HEK293T (cell line): ENCODE measurements around the gene SPRY1.
A peak's percentile ranks its signal among the peaks of the same experiment; 100 is the strongest.

Experiments
- CTCF ChIA-PET: fragments of 350-600 bp; formaldehyde crosslinking; extraction: SDS; loops from one replicate; lab custom pipeline; 2021; ENCODE audit warnings: antibody characterized with exemption, inconsistent platforms; lab: Yijun Ruan, JAX
- POLR2A ChIA-PET: fragments of 350-600 bp; formaldehyde crosslinking; extraction: SDS; loops from one replicate; lab custom pipeline; 2020; ENCODE audit warnings: antibody characterized with exemption, inconsistent platforms; lab: Yijun Ruan, JAX
- DNase-seq: peaks from one replicate; pipeline ENCODE4 v3.0.0; 2012; ENCODE audit warnings: mixed read lengths; ENCODE audit errors: extremely low spot score
- ARNT ChIP-seq: fragments of 450-650 bp; IDR thresholded peaks from 2 replicates; pipeline ENCODE4 v1.6.1; 2017; ENCODE audit warnings: mild to moderate bottlenecking
- BHLHE40 ChIP-seq: fragments of 450-650 bp; IDR thresholded peaks from 2 replicates; pipeline ENCODE4 v1.6.1; 2016; ENCODE audit warnings: mild to moderate bottlenecking, moderate library complexity, borderline replicate concordance
- CTBP1 ChIP-seq: fragments of 450-650 bp; IDR thresholded peaks from 2 replicates; pipeline ENCODE4 v1.6.1; 2016; ENCODE audit warnings: borderline replicate concordance
- ELF4 ChIP-seq: fragments of 450-650 bp; IDR thresholded peaks from 2 replicates; pipeline ENCODE4 v1.6.1; 2017; ENCODE audit warnings: antibody characterized with exemption
- FOXA1 ChIP-seq: fragments of 450-650 bp; IDR thresholded peaks from 2 replicates; pipeline ENCODE4 v1.6.1; 2016; ENCODE audit warnings: mild to moderate bottlenecking
- FOXK2 ChIP-seq: fragments of 450-650 bp; IDR thresholded peaks from 2 replicates; pipeline ENCODE4 v1.6.1; 2016; ENCODE audit warnings: mild to moderate bottlenecking
- FOXM1 ChIP-seq: fragments of 450-650 bp; IDR thresholded peaks from 2 replicates; pipeline ENCODE4 v1.6.1; 2017; ENCODE audit warnings: mild to moderate bottlenecking, borderline replicate concordance
- HDGF ChIP-seq: fragments of 450-650 bp; IDR thresholded peaks from 2 replicates; pipeline ENCODE4 v1.6.1; 2017; ENCODE audit warnings: antibody characterized with exemption, borderline replicate concordance
- L3MBTL2 ChIP-seq: fragments of 450-650 bp; conservative IDR thresholded peaks from 2 replicates; pipeline ENCODE4 v1.6.1; 2016; ENCODE audit warnings: mild to moderate bottlenecking
- LEF1 ChIP-seq: fragments of 450-650 bp; IDR thresholded peaks from 2 replicates; pipeline ENCODE4 v1.6.1; 2017; ENCODE audit warnings: mild to moderate bottlenecking, borderline replicate concordance
- SP1 ChIP-seq: fragments of 450-650 bp; IDR thresholded peaks from 2 replicates; pipeline ENCODE4 v1.6.1; 2017
- SUZ12 ChIP-seq: fragments of 450-650 bp; IDR thresholded peaks from 2 replicates; pipeline ENCODE4 v1.6.1; 2016; ENCODE audit warnings: mild to moderate bottlenecking
- TARDBP ChIP-seq: fragments of 450-650 bp; IDR thresholded peaks from 2 replicates; pipeline ENCODE4 v1.6.1; 2016
- ZNF384 ChIP-seq: fragments of 450-650 bp; IDR thresholded peaks from 2 replicates; pipeline ENCODE4 v1.6.1; 2016
- TF ChIP-seq, protein P1 (sequence below): fragments of 450-650 bp; IDR thresholded peaks from 2 replicates; pipeline ENCODE4 v1.6.1; 2016

Gene SPRY1, protein sequence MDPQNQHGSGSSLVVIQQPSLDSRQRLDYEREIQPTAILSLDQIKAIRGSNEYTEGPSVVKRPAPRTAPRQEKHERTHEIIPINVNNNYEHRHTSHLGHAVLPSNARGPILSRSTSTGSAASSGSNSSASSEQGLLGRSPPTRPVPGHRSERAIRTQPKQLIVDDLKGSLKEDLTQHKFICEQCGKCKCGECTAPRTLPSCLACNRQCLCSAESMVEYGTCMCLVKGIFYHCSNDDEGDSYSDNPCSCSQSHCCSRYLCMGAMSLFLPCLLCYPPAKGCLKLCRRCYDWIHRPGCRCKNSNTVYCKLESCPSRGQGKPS

DNA sequence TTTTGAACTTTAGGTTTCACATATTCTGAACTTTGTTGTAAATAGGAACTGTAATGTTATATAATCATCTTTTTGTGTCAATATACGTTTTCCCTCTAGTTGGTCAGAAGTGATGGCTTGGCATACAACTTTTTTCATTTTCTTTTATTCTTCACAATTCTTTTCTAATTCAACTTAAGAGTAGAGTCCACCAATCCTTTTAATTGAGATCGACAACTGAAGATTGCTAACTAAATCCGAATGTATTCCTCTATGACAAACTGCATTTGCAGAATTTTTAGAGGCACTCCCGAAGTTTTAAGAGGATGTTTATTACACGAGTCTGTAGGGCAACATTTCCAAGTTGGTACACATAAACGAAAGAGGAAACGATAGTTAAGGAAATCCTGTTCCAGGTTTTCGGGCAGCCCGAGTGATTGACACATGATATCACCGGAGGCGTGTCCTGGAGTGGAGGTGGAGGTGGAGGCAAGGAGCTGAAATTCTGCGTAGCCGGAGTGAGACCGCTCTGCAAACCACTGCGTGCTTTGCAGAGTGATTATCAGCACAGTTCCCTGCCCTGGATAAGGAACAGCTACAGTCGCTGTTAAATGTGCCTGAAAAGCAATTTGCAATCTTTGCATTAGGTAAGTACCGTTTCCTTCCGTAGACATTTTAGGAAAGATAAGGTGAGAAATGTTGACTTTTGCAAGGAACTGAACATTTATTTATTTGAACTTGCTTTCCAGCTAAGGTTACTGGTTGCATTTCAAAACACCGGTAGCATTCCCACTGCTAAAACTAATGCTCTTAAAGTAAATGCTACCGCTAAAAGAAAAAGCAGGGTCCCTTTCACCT lies at the start of gene SPRY1:
Gene SPRY1, plus strand, starts transcription at position 489 of the 837 bp plus-strand sequence. CDS start 4,797 bp downstream, outside the sequence.
- DNase-seq = peak; percentile 77
- ChIA-PET CTCF (no interaction called here), POLR2A (interaction anchor here (0.7 to 2.1 kb wide), 9 partner anchors 9 to 192 kb away, joined by 3 to 9 read pairs (median 4); no protein-coding TSS in a partner anchor)
- TF ChIP-seq SUZ12 = no peak
- TF ChIP-seq FOXK2 = no peak
- no peak for TF ChIP-seq HDGF
- no peak; the same call in 1 of the 2 replicates for TF ChIP-seq ELF4
- TF ChIP-seq ARNT = no peak
- TF ChIP-seq TARDBP = no peak
- TF ChIP-seq ZNF384 = no peak
- TF ChIP-seq FOXA1 = no peak
- no peak for TF ChIP-seq CTBP1
- no peak for TF ChIP-seq BHLHE40
- TF ChIP-seq SP1 = no peak
- TF ChIP-seq L3MBTL2 = peak; percentile 39; the same call in 1 of the 2 replicates
- TF ChIP-seq, protein P1, sequence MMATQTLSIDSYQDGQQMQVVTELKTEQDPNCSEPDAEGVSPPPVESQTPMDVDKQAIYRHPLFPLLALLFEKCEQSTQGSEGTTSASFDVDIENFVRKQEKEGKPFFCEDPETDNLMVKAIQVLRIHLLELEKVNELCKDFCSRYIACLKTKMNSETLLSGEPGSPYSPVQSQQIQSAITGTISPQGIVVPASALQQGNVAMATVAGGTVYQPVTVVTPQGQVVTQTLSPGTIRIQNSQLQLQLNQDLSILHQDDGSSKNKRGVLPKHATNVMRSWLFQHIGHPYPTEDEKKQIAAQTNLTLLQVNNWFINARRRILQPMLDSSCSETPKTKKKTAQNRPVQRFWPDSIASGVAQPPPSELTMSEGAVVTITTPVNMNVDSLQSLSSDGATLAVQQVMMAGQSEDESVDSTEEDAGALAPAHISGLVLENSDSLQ = peak; percentile 99

DNA sequence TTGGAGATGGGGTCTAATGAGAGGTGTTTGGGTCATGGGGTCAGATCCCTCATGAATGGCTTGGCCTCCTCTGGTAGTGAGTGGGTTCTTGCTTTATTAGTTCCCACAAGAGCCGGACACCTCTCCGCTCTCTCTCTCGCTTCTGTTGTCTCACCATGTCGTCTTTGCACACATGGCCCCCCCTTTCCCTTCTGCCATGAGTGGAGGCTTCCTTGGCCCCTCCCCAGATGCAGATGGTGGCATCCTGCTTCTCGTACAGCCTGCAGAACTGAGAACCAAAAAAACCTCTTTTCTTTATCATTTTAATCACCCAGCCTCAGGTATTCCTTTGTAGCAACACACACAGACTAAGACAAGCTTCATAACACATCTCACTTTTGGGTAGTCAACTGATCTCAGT lies 49.6 kb upstream of the SPRY1 start:
- DNase-seq = no peak
- ChIA-PET CTCF (no interaction called here), POLR2A (no interaction called here)
- TF ChIP-seq CTBP1 (no peak), ZNF384 (no peak), FOXK2 (no peak), SP1 (no peak), FOXM1 (no peak), BHLHE40 (no peak), FOXA1 (no peak), L3MBTL2 (no peak)
- TF ChIP-seq, protein P1 = no peak

DNA sequence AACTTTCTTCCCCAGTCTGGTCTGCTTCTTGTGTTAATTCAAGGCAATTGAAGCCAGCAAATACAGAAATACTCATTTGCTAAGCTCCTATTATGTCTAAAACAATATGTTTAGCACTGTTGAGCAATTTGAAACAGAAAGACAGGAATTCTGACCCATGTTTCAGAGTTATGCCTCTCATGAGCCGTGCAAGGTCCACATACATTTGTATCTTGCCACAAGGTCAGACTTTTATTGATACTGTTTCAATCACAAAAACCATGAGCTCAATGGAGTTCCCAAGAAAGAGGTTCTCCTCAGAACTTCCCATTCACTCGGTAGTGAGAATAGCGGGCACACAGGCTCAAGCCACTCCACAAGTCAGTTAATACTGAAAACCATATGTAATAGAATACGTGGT lies 47.6 kb upstream of the SPRY1 start:
- ChIA-PET CTCF (no interaction called here), POLR2A (no interaction called here)
- DNase-seq = no peak
- TF ChIP-seq SP1 (no peak), ZNF384 (no peak), FOXK2 (no peak), CTBP1 (no peak), ARNT (no peak), L3MBTL2 (no peak), SUZ12 (no peak), HDGF (no peak), LEF1 (no peak), FOXM1 (no peak)
- TF ChIP-seq, protein P1 = no peak

DNA sequence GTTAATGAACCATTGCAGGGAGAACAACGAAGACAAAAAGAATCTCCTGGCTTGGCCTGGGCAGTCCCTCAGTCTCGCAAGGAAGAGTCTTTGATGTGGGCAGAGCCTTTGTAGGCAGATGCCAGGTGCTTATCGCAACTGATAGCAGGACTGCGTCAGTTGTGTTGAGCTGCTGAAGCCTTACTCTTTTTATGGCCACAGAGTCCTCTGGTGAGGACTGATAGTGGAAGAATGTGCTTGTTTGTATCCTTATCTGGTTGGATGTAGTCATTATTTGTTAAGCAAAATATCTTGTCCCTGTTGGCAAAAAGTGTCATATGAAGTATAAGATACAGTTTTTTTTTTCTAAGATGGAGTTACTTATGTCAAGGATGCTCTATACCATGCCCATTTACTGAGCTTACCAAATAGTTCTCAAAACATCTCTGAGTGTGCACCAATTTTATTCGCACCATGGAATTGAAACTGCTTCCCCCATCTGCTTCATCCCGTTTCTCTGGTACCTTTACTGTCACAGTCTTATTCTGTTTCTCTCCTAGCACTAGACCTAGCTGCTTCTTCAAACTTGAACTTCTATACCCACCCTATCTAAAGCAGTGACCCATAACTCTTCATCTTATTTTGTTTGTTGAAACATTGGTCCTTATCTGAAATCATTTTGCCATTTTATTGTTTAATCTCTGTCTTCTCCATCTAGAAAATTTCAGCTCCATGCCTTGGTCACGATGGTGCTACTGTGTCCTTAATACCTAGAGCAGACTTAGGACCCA lies 47.0 kb upstream of the SPRY1 start:
- ChIA-PET POLR2A (no interaction called here), CTCF (no interaction called here)
- DNase-seq = no peak
- TF ChIP-seq LEF1 (no peak), CTBP1 (no peak), FOXK2 (no peak), HDGF (no peak), FOXA1 (no peak), BHLHE40 (no peak), ARNT (no peak), ZNF384 (no peak), ELF4 (no peak)
- TF ChIP-seq, protein P1 = no peak

DNA sequence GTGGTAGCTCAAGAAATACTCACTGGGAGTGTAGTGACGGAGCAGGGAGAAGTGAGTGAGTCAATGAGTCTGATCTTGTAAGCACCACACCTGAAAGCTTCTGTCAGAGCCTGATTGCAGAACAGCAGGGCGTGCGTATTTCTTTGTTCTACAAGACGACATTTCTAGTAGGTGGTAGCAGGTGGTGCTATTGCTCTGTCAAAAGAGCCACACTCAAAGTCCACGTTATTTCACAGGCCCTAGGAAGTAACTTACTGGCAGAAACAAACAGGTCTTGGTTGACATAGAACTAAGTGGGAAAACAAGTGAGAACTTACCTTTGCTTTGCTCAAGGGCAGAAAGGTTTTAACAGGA lies 46.4 kb upstream of the SPRY1 start:
- TF ChIP-seq FOXK2 (no peak), HDGF (no peak), ARNT (no peak)
- CTCF ChIA-PET = no interaction called here
- DNase-seq = no peak
- POLR2A ChIA-PET = no interaction called here
